Activated CD8-positive, alpha-beta T cell treated with anti-CD3 and anti-CD28 coated beads, Interleukin-2, amount 10 ng/mL, durations not matched to agents 7 days and 5 days (primary cell): ENCODE measurements around the gene ATP9B. TPM values are rescaled to one million over a fixed set of nuclear protein-coding genes. Genes with fewer than 3 reads are reported as not detected.

ENCODE experiments used
- ATAC-seq: fragments of 150-1000 bp; cut with Tn5 transposase; one replicate; pipeline ENCODE4 v1.10.0; 2021; ENCODE audit warnings: moderate library complexity
- CTCF ChIA-PET: fragments of 350-600 bp; sonication (Branson Sonifier 250); formaldehyde crosslinking; loops from one replicate; lab custom pipeline; 2021; ENCODE audit warnings: antibody characterized with exemption; lab: Charles Lee
- POLR2A ChIA-PET: fragments of 350-600 bp; sonication (Branson Sonifier 250); formaldehyde crosslinking; loops from one replicate; lab custom pipeline; 2021; ENCODE audit warnings: antibody characterized with exemption; lab: Charles Lee
- DNase-seq: peaks from one replicate; pipeline ENCODE4 v3.0.0-alpha.2; 2020
- H3K27ac Mint-ChIP-seq: one replicate; pipeline ENCODE4 v1.8.0; 2021; ENCODE audit warnings: mild to moderate bottlenecking, mixed read lengths
- H3K27me3 Mint-ChIP-seq: one replicate; pipeline ENCODE4 v1.8.0; 2021; ENCODE audit warnings: low read depth, mixed read lengths
- H3K36me3 Mint-ChIP-seq: one replicate; pipeline ENCODE4 v1.8.0; 2021; ENCODE audit warnings: low read depth, mixed read lengths
- H3K4me1 Mint-ChIP-seq: one replicate; pipeline ENCODE4 v1.8.0; 2021; ENCODE audit warnings: low read depth, mixed read lengths
- H3K4me3 Mint-ChIP-seq: one replicate; pipeline ENCODE4 v1.8.0; 2021; ENCODE audit warnings: mild to moderate bottlenecking, mixed read lengths
- H3K9me3 Mint-ChIP-seq: one replicate; pipeline ENCODE4 v1.8.0; 2022; ENCODE audit warnings: mixed read lengths; ENCODE audit not compliant: insufficient read depth
- total RNA-seq, 2 experiments: library from RNA; stranded (reverse); gene quantifications; one replicate each; pipeline ENCODE4 v1.2.3, GENCODE V29; 2021

ATP9B gene
- total RNA-seq, 2 experiments from 2014 or later = 24.8 to 27.3 TPM

GRCh38 chr18:79385326-79385707, 316.1 kb downstream of the ATP9B start:
- Mint-ChIP-seq H3K27me3 (peaks cover 15% of the 10 kb centered on the region), H3K36me3 (no peaks in the 10 kb centered on the region), H3K4me1 (no peaks in the 10 kb centered on the region), H3K9me3 (no peaks in the 10 kb centered on the region), H3K27ac (no peak overlapping the region), H3K4me3 (no peak overlapping the region)
- POLR2A ChIA-PET = no interaction called here
- DNase-seq = no peak
- no peak for ATAC-seq
- CTCF ChIA-PET = no interaction called here

DNA sequence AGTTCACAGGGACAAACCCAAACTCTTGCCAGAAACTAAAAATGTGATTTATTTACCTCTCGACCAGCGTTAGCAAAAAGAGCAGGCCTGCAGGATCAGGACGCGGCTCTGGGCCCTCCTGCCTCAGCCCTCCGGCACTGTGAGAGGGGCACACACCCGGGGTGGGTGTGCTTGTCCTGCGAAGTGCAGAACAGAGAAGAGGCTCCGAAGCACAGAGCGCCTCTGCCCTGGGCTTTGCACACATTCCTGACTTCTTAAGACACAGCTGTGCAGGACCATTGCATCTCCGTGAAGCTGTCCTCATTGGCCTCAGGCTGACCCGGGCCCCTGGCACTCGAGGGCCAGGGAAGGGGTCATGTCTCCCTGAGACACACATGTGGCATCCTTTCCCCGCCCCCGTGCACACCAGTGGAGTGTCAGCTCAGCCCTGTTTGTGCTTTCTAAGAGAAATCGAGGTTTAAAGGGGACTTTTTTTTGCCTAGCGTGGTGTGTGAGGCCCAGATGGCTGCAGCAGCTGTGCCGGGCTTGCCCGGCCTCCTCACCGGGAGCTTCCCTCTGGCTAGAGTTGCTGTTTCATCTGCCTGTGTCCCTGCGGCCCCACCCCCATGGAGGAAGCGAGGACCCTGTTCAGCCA, 316.6 kb downstream of the ATP9B start:
- no peaks in the 10 kb centered on the region for H3K9me3 Mint-ChIP-seq
- H3K27ac Mint-ChIP-seq = no peak overlapping the region
- ATAC-seq (no peak), DNase-seq (no peak)
- H3K36me3 Mint-ChIP-seq = no peaks in the 10 kb centered on the region
- ChIA-PET CTCF (no interaction called here), POLR2A (no interaction called here)
- peaks cover 19% of the 10 kb centered on the region for H3K27me3 Mint-ChIP-seq
- H3K4me1 Mint-ChIP-seq = no peaks in the 10 kb centered on the region
- no peak overlapping the region for H3K4me3 Mint-ChIP-seq

DNA sequence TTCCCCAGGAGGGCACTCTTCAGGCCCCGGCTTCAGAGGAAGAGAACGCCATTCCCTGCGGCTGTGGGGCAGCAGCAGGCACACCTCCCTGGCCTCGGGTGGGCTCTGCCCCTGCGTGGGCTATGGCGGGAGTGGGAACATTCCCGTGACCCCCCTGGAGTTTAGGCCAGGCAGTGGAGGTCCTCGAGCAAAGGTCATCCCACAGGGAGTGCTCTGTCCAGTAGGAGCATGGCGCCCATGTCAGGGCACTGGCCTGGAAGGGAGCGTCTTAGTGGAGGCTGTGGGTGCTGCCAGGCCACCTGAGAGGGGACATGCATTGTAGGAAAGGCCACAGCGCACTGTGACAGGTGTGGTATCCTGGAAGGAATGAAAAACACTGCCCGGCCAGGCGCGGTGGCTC, 317.4 kb downstream of the ATP9B start:
- ChIA-PET CTCF (no interaction called here), POLR2A (no interaction called here)
- H3K27me3 Mint-ChIP-seq = peaks cover 24% of the 10 kb centered on the region
- no peak overlapping the region for H3K27ac Mint-ChIP-seq
- no peak for ATAC-seq
- no peaks in the 10 kb centered on the region for H3K9me3 Mint-ChIP-seq
- H3K4me1 Mint-ChIP-seq = no peaks in the 10 kb centered on the region
- no peak overlapping the region for H3K4me3 Mint-ChIP-seq
- no peak for DNase-seq
- no peaks in the 10 kb centered on the region for H3K36me3 Mint-ChIP-seq

- CTCF ChIA-PET = no interaction called here
- DNase-seq = no peak
- Mint-ChIP-seq H3K4me1 (peaks cover 2% of the 10 kb centered on the region), H3K27me3 (peaks cover 28% of the 10 kb centered on the region), H3K4me3 (no peak overlapping the region), H3K27ac (no peak overlapping the region), H3K9me3 (no peaks in the 10 kb centered on the region), H3K36me3 (no peaks in the 10 kb centered on the region)
- POLR2A ChIA-PET = interaction anchor here (0.6 kb wide), 1 partner anchor 297 kb away, joined by 4 read pairs; no protein-coding TSS in a partner anchor
- ATAC-seq = no peak
Measured at GRCh38 chr18:79387214-79387613, 318.0 kb downstream of the ATP9B start.

DNA sequence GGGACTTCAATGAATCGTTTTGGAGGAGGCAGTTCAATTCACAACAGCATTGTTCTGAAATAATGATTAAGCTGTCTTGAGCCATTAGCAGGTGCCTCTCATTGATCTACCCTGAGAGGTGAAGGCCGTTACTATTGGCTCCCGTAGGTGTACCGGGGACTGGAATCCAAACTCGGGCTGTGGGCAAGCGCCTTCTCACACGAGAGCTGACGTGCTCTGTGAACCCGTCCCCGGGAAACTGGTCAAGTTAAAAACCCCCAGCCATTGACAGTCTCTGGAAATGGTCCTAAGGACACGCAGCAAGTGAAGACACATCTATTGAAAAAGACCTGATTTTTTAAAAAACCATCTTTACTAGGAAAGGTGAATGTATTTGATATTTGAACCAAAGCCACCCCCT, 318.4 kb downstream of the ATP9B start:
- DNase-seq (no peak), ATAC-seq (no peak)
- Mint-ChIP-seq H3K9me3 (no peaks in the 10 kb centered on the region), H3K27me3 (peaks cover 31% of the 10 kb centered on the region), H3K4me3 (no peak overlapping the region), H3K36me3 (no peaks in the 10 kb centered on the region), H3K27ac (no peak overlapping the region), H3K4me1 (peaks cover 2% of the 10 kb centered on the region)
- CTCF ChIA-PET = interaction anchor here (1.4 kb wide), 1 partner anchor 8 kb away, joined by 5 read pairs; no protein-coding TSS in a partner anchor
- POLR2A ChIA-PET = interaction anchor here (0.6 kb wide), 1 partner anchor 296 kb away, joined by 4 read pairs; no protein-coding TSS in a partner anchor

GRCh38 chr18:79388043-79388442, 318.8 kb downstream of the ATP9B start:
- DNase-seq (no peak), ATAC-seq (no peak)
- no peak overlapping the region for H3K27ac Mint-ChIP-seq
- H3K4me3 Mint-ChIP-seq = no peak overlapping the region
- peaks cover 5% of the 10 kb centered on the region for H3K4me1 Mint-ChIP-seq
- no peaks in the 10 kb centered on the region for H3K36me3 Mint-ChIP-seq
- ChIA-PET CTCF (interaction anchor here (1.4 kb wide), 1 partner anchor 8 kb away, joined by 5 read pairs; no protein-coding TSS in a partner anchor), POLR2A (no interaction called here)
- peaks cover 34% of the 10 kb centered on the region for H3K27me3 Mint-ChIP-seq
- H3K9me3 Mint-ChIP-seq = no peaks in the 10 kb centered on the region

GRCh38 chr18:79389689-79390088, 320.5 kb downstream of the ATP9B start:
- H3K27ac Mint-ChIP-seq = no peak overlapping the region
- ChIA-PET CTCF (interaction anchor here (1.2 to 2.4 kb wide), 2 partner anchors 9 to 12 kb away, joined by 3 to 8 read pairs; no protein-coding TSS in a partner anchor), POLR2A (no interaction called here)
- DNase-seq (no peak), ATAC-seq (no peak)
- no peaks in the 10 kb centered on the region for H3K36me3 Mint-ChIP-seq
- no peaks in the 10 kb centered on the region for H3K9me3 Mint-ChIP-seq
- peaks cover 10% of the 10 kb centered on the region for H3K4me1 Mint-ChIP-seq
- peaks cover 37% of the 10 kb centered on the region for H3K27me3 Mint-ChIP-seq
- H3K4me3 Mint-ChIP-seq = no peak overlapping the region

GRCh38 chr18:79392226-79392625, 323.0 kb downstream of the ATP9B start:
- H3K27ac Mint-ChIP-seq = no peak overlapping the region
- POLR2A ChIA-PET = no interaction called here
- peaks cover 12% of the 10 kb centered on the region for H3K4me1 Mint-ChIP-seq
- DNase-seq (no peak), ATAC-seq (no peak)
- CTCF ChIA-PET = interaction anchor here (1.0 to 1.7 kb wide), 3 partner anchors 8 to 13 kb away, joined by 4 to 12 read pairs (median 4); no protein-coding TSS in a partner anchor
- H3K9me3 Mint-ChIP-seq = no peaks in the 10 kb centered on the region
- H3K27me3 Mint-ChIP-seq = peaks cover 38% of the 10 kb centered on the region
- H3K36me3 Mint-ChIP-seq = no peaks in the 10 kb centered on the region
- no peak overlapping the region for H3K4me3 Mint-ChIP-seq

- Mint-ChIP-seq H3K9me3 (no peaks in the 10 kb centered on the region), H3K4me1 (peaks cover 15% of the 10 kb centered on the region), H3K27ac (no peak overlapping the region), H3K36me3 (no peaks in the 10 kb centered on the region), H3K27me3 (peaks cover 36% of the 10 kb centered on the region), H3K4me3 (peak overlapping the region; percentile 74)
- ATAC-seq = peak; percentile 20
- ChIA-PET POLR2A (interaction anchor here (0.6 to 1.3 kb wide), 2 partner anchors 10 to 131 kb away, joined by 3 to 4 read pairs; no protein-coding TSS in a partner anchor), CTCF (interaction anchor here (0.8 to 1.7 kb wide), 5 partner anchors 9 to 129 kb away, joined by 3 to 12 read pairs (median 4); no protein-coding TSS in a partner anchor)
- DNase-seq = no peak
Measured at GRCh38 chr18:79393181-79393634, 324.0 kb downstream of the ATP9B start.

- peak overlapping the region; percentile 74 for H3K4me3 Mint-ChIP-seq
- POLR2A ChIA-PET = interaction anchor here (0.6 to 1.3 kb wide), 2 partner anchors 10 to 130 kb away, joined by 3 to 4 read pairs; no protein-coding TSS in a partner anchor
- H3K27me3 Mint-ChIP-seq = peaks cover 33% of the 10 kb centered on the region
- DNase-seq = peak; percentile 44
- peaks cover 20% of the 10 kb centered on the region for H3K4me1 Mint-ChIP-seq
- CTCF ChIA-PET = interaction anchor here (0.8 to 1.7 kb wide), 5 partner anchors 10 to 129 kb away, joined by 3 to 12 read pairs (median 4); no protein-coding TSS in a partner anchor
- no peaks in the 10 kb centered on the region for H3K9me3 Mint-ChIP-seq
- H3K36me3 Mint-ChIP-seq = no peaks in the 10 kb centered on the region
- no peak overlapping the region for H3K27ac Mint-ChIP-seq
- peak; percentile 38 for ATAC-seq
Measured at GRCh38 chr18:79393635-79394533, 324.7 kb downstream of the ATP9B start.

DNA sequence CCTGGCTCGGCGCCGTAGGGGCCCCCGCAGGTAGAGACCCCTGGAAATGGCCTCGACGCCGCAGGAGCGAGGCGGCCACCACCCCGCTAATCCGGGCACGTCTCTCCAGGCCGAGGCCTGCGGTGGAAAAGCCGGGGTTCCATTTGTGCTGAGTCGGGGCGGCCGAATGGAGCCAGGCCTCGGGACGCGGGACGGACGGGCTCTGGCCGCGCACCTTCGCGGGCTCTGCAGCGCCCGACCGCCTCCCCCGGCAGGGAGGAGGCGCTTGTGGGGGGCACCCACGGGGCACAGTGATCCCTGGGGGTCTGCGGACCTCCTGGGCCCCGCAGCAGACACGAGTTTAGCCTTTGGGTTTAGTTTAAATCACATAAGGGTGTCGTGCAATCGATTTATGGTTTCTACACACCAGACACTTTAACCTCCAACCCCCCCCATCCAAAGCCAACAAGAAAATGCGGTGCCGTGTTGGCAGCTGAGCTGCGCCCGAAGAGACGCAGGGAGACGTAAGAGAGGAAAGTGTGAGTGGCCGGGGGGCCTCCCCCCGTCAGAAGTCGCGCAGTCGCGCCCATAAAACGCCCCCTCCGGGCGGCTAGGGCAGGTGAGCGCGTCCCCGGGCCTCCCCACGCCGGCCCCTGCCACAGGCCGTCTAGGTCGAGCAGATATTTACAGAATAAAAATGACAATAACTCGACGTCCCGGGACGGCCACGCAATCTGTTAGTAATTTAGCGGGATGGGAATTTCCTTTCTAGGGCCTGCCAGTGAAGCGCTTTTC, 325.5 kb downstream of the ATP9B start:
- Mint-ChIP-seq H3K4me1 (peaks cover 23% of the 10 kb centered on the region), H3K27ac (no peak overlapping the region), H3K9me3 (no peaks in the 10 kb centered on the region), H3K4me3 (peak overlapping the region; percentile 67), H3K36me3 (no peaks in the 10 kb centered on the region), H3K27me3 (peaks cover 26% of the 10 kb centered on the region)
- ChIA-PET POLR2A (no interaction called here), CTCF (no interaction called here)
- ATAC-seq = peak; percentile 16
- peak; percentile 50 for DNase-seq
